HG03432 (cell line): ENCODE measurements around the gene GLRX5.
"Not testable (repeated sequence)": the region's sequence is repeated elsewhere in the genome, so short reads cannot be mapped to it uniquely, and the experiment has no call there.

Experiments
- ATAC-seq: cut with Tn5 transposase; IDR thresholded peaks from one replicate; pipeline ENCODE4 v1.9.1; 2021; ENCODE audit warnings: mild to moderate bottlenecking, moderate library complexity; ENCODE audit not compliant: unreplicated experiment

Gene GLRX5

GRCh38 chr14:95549656-95550585 is 15.1 kb downstream of the GLRX5 start:
- no peak for ATAC-seq

DNA sequence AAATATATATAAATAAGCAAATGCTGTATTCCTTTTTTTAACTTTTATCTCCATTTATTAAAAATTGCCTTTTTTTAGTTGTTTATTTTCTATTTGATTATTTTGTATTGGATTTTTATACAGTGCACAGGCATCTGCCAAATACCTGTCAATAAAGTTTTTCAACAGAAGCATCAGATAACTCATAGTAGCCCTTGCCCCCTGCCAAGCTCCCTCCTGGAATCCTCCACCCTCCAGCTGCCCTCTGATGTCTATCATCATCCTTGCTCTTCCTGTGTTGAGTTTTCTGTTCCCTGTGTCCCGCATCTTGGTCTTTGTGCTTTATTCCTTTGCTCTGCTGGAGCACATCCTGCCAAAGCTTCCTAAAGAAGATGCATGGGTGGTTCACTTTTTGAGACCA is 16.6 kb downstream of the GLRX5 start:
- ATAC-seq, result no peak

- ATAC-seq, result no peak
These were observed 18.3 kb downstream of the GLRX5 start for GRCh38 chr14:95553141-95553540.

- no peak for ATAC-seq
These were observed 20.2 kb downstream of the GLRX5 start for GRCh38 chr14:95555053-95555452.

DNA sequence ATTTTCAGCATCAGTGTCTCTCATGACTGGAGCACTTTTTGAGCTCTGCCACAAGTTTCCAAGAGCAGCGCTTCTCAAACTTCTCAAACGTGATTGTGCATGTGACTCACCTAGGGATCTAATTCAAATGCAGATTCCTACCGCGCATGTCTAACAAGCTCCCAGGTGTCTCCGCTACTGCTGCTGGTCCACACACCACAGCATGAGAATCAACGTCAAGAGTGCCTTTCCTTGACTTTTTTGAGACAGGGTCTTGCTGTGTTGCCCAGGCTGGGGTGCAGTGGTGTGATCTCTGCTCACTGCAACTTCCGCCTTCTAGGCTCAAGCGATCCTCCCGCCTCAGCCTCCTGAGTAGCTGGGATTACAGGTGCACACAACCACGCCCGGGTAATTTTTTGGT is 22.4 kb downstream of the GLRX5 start:
- no peak for ATAC-seq

DNA sequence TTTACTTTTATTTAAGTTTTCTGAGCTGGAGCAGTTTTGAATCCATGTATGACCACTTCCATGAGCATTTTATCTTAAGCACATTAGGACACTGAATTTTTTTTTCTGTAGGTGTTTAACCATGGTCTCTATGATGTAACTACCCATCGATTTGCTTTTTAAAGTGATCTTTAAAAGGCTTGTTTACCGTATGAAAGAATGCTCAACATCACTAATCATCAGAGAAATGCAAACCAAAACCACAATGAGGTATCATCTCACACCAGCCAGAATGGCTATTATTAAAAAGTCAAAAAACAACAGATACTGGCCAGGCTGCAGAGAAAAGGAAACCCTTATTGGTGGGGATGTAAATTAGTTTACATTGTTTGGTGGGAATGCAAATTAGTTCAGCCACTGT is 23.0 kb downstream of the GLRX5 start:
- ATAC-seq, result no peak

GRCh38 chr14:95559203-95559602 is 24.4 kb downstream of the GLRX5 start:
- no peak for ATAC-seq

- ATAC-seq, result peak; percentile 87
These were observed 26.2 kb downstream of the GLRX5 start for GRCh38 chr14:95561001-95561412.

- ATAC-seq, result no peak
These were observed 28.2 kb downstream of the GLRX5 start for GRCh38 chr14:95562892-95563685.

DNA sequence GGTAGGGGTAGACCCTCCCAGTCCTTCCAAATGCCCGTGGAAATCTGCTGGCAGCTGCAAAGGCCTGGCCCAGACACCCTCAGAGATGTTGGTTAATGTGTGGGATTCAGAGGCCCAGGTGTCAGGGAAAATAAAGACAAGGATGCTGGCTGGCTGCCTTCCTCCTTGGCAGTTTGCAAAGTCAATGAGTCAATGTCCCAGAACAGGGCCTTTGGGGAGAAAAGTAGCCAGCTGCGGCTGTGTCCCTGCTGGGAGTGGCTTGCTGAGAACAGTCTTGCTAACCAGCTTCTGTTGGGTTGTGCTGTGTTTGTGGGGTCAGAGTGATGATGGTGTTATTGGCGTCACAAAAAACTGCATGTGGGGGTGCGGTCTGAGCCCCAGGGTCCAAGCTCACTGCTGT is 29.2 kb downstream of the GLRX5 start:
- no peak for ATAC-seq

DNA sequence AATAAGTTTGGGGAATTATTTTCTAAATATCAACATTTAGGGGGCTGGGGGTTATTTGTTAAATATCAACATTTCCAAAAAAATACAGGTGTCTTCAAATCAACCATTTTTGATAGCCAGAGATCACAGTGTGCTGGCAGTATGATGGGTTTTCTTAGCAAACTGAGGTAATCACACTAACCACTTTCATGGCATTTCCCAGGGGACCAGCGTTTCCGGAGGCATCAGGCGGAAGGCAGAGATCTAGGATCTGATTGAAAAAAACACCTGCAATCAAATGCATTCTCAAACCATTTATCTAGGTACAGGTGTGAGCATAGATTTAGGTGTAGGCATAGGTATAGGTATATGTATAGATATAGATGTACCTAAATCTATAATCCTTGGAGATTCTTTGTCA is 34.6 kb downstream of the GLRX5 start:
- no peak for ATAC-seq

GRCh38 chr14:95573313-95573712 is 38.5 kb downstream of the GLRX5 start:
- ATAC-seq, result no peak

- ATAC-seq, result no peak
These were observed 41.1 kb downstream of the GLRX5 start for GRCh38 chr14:95575840-95576473.

GRCh38 chr14:95577067-95577800 is 42.4 kb downstream of the GLRX5 start:
- peak; percentile 96 for ATAC-seq

DNA sequence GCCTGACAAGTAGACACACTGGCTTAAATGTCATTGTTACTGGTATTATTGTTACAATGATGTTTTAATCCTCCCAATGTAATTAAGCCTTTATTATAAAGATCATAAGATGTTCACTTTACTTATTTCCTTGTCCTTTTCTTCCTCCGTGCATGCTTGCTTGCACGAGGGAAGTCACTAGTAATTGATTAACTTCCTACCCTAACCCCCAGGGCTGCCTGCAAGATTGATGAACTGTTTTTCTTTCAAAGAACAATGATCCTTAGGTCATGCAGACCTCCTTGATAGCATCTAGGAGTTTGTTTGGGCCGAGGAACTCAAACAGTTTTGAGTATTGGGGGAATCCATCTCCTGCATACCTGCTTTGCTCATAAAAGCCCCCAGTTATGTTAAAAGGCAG is 43.0 kb downstream of the GLRX5 start:
- ATAC-seq, result no peak

- ATAC-seq, result not testable (repeated sequence)
These were observed 49.2 kb downstream of the GLRX5 start for GRCh38 chr14:95583836-95584617.

GRCh38 chr14:95585953-95586620 is 51.2 kb downstream of the GLRX5 start:
- no peak for ATAC-seq

- not testable (repeated sequence) for ATAC-seq
These were observed 56.3 kb downstream of the GLRX5 start for GRCh38 chr14:95591182-95591581.
